GM19023 (cell line): ENCODE data around the gene EP400.

ENCODE experiments used
- ATAC-seq: cut with Tn5 transposase; IDR thresholded peaks from one replicate; pipeline ENCODE4 v1.9.1; 2021; ENCODE audit warnings: mild to moderate bottlenecking, moderate library complexity; ENCODE audit not compliant: unreplicated experiment

The EP400 gene

GRCh38 chr12:132064631-132065030, 114.9 kb downstream of the EP400 start:
- ATAC-seq: no peak

- no peak for ATAC-seq
Measured at GRCh38 chr12:132065203-132065602, 115.5 kb downstream of the EP400 start.

GRCh38 chr12:132065609-132066344, 116.0 kb downstream of the EP400 start:
- no peak for ATAC-seq

- ATAC-seq: no peak
Measured at GRCh38 chr12:132066345-132066685, 116.6 kb downstream of the EP400 start.

- no peak for ATAC-seq
Measured at GRCh38 chr12:132066749-132067148, 117.0 kb downstream of the EP400 start.

- ATAC-seq: no peak
Measured at GRCh38 chr12:132067182-132067581, 117.4 kb downstream of the EP400 start.

GRCh38 chr12:132068250-132068649, 118.5 kb downstream of the EP400 start:
- no peak for ATAC-seq

GRCh38 chr12:132069336-132069985, 119.7 kb downstream of the EP400 start:
- ATAC-seq: no peak

GRCh38 chr12:132070298-132070697, 120.6 kb downstream of the EP400 start:
- no peak for ATAC-seq

GRCh38 chr12:132071040-132071810, 121.5 kb downstream of the EP400 start:
- ATAC-seq: peak; percentile 79

- no peak for ATAC-seq
Measured at GRCh38 chr12:132071830-132072384, 122.2 kb downstream of the EP400 start.

- ATAC-seq: no peak
Measured at GRCh38 chr12:132074216-132074615, 124.5 kb downstream of the EP400 start.

- ATAC-seq: no peak
Measured at GRCh38 chr12:132075026-132075713, 125.4 kb downstream of the EP400 start.

GRCh38 chr12:132075714-132076553, 126.2 kb downstream of the EP400 start:
- ATAC-seq: no peak

- ATAC-seq: no peak
Measured at GRCh38 chr12:132076711-132077110, 127.0 kb downstream of the EP400 start.

GRCh38 chr12:132077322-132078100, 127.8 kb downstream of the EP400 start:
- no peak for ATAC-seq

- ATAC-seq: no peak
Measured at GRCh38 chr12:132078190-132078589, 128.4 kb downstream of the EP400 start.

- ATAC-seq: no peak
Measured at GRCh38 chr12:132079200-132079599, 129.5 kb downstream of the EP400 start.

- no peak for ATAC-seq
Measured at GRCh38 chr12:132079695-132080094, 130.0 kb downstream of the EP400 start.
